Stimulated activated CD4-positive, alpha-beta T cell treated with anti-CD3 and anti-CD28 coated beads, Interleukin-15, amount 100 ng/mL, for 1 hour (primary cell): Measurements from ENCODE around the gene EIF5A2.

ENCODE experiments used
- DNase-seq, 2 donors: peaks; one replicate each; pipeline ENCODE4 v3.0.0-alpha.2; 2020; ENCODE audit warnings: low read depth in 1 of 2, low spot score in 1 of 2

EIF5A2 gene

GRCh38 chr3:170862618-170863374 lies 45.6 kb downstream of the EIF5A2 start:
- DNase-seq = no peak

GRCh38 chr3:170858599-170858998 lies 49.8 kb downstream of the EIF5A2 start:
- no peak for DNase-seq

GRCh38 chr3:170852324-170852723 lies 56.1 kb downstream of the EIF5A2 start:
- DNase-seq = no peak

DNA sequence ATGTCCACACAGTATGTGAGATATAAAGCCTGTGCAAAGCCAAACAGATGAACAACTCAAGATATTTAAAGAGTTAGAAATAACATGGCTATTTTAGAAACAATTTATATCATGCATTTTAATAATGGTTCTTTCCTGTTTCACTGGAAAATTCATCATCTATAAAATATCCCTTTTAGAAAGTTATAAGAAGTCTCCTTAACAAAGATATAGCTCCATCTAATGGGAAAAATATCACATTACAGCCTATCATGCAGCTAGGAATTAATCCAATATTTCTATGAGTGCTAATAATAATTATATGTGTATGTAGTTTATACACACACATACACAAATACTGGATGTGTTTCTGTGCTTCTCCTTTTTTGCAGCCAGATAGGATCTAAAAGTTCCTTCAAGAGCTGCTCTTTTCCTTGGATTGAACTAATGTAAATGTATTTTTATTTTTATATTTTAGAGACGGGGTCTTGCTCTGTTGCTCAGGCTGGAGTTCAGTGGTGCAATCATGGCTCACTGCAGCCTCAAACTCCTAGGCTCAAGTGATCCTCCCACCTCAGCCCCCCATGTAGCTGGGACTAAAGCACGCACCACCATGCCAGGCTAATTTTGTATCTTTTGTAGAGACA lies 60.0 kb downstream of the EIF5A2 start:
- no peak for DNase-seq

DNA sequence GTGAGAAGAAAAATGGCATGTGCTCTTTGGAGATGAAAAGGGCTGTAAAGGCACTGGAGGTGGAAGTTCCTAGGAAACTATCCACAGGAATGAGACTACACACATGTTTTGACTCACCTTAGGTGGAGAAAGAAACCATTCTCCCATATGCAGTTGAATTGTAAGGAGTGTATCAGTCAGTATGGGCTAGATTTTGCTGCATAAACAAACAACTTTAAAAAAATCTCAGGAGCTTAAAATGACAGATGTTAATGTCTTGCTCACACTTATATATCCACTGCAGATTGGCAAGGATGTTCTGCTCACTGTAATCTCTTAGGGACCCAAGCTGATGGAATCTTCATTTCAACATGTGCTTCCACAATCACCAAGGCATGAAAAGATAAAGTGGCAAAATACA lies 64.1 kb downstream of the EIF5A2 start:
- no peak for DNase-seq

DNA sequence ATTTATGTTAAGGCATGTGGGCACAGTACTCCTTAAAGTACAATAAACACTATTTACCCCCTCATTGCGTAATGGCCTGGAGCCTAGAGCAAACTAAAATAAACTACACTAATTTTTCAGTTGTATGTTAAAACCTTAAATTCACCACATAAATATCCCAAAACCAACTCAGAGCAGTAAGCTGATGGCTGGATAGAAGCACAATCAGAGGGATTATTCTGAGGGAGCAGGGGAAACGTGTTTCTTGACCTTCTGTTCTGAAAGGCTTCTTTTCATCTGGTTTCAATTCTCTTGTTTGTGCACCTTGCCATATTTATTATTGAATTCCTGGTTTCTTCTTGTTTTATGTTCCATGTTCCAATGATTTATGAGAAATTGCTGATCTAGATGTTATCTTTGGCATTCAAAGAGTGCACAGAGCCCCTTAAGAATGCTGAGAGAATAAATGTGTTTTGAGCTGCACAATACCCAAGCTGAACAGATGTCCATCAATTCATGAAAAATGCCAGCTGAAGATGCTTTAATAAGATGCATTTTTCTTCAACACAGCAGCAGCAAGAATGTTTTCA lies 68.1 kb downstream of the EIF5A2 start:
- DNase-seq = no peak

DNA sequence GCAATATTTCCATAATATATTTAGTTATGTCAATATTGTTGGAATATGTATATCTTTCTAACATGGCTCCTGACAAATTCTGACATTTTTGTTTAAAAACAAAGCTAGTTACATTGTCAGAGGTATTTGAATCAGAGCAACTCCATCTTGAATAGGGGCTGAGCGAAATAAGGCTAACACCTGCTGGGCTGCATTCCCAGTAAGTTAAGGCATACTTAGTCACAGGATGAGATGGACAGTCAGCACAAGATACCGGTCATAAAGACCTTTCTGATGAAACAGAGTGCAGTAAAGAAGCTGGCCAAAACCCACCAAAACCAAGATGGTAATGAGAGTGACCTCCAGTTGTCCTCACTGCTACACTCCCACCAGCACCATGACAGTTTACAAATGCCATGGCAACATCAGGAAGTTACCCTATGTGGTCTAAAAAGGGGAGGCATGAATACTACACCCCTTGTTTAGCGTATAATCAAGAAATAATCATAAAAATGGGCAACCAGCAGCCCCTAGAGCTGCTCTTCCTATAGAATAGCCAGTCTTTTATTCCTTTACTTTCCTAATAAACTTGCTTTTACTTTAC lies 68.8 kb downstream of the EIF5A2 start:
- DNase-seq = no peak
